H1 (cell line): Measurements from ENCODE around the gene HMCN1. TPM values are rescaled to one million over a fixed set of nuclear protein-coding genes. Genes with fewer than 3 reads are reported as not detected.

Experiments used
- CTCF ChIA-PET: fragments of 300-600 bp; sonication (Branson Sonifier 250); formaldehyde crosslinking; loops from one replicate; lab custom pipeline; 2021; ENCODE audit not compliant: partially characterized antibody; lab: Charles Lee
- POLR2A ChIA-PET: fragments of 300-600 bp; sonication (Branson Sonifier 250); formaldehyde crosslinking; loops from one replicate; lab custom pipeline; 2021; ENCODE audit warnings: inconsistent platforms; ENCODE audit not compliant: partially characterized antibody; lab: Charles Lee
- DNase-seq, 2 experiments: peaks; one replicate each; pipeline versions ENCODE4 v3.0.0 to v3.0.0-alpha.2; 2010 to 2022; ENCODE audit warnings: low spot score in 2 of 2, low read depth in 1 of 2, mixed read lengths in 1 of 2
- FAIRE-seq: peaks from 2 replicates; lab custom pipeline; 2011; peaks lifted over from hg19 to GRCh38; lab: Jason Lieb, UNC
- H2AFZ ChIP-seq: 2 replicates; pipeline ENCODE4 v1.8.1; 2012; ENCODE audit warnings: low read length, inconsistent platforms
- H2AK5ac ChIP-seq: 2 replicates; pipeline ENCODE4 v1.6.1; 2013; ENCODE audit warnings: low read depth, low read length
- H2BK120ac ChIP-seq: replicated peaks from 2 replicates; pipeline ENCODE3; 2013; ENCODE audit warnings: low read depth, low read length, inconsistent platforms
- H2BK12ac ChIP-seq: 2 replicates; pipeline ENCODE4 v1.6.1; 2013; ENCODE audit warnings: low read depth, low read length
- H2BK15ac ChIP-seq: 2 replicates; pipeline ENCODE4 v1.6.1; 2013; ENCODE audit warnings: low read length
- H2BK20ac ChIP-seq: 2 replicates; pipeline ENCODE4 v1.6.1; 2013; ENCODE audit warnings: low read length
- H2BK5ac ChIP-seq: 2 replicates; pipeline ENCODE4 v1.6.1; 2013; ENCODE audit warnings: low read depth, low read length
- H3K14ac ChIP-seq: 2 replicates; pipeline ENCODE4 v1.6.1; 2013; ENCODE audit warnings: inconsistent platforms; ENCODE audit not compliant: insufficient read length
- H3K18ac ChIP-seq: 2 replicates; pipeline ENCODE4 v1.6.1; 2013; ENCODE audit warnings: low read length; ENCODE audit errors: extremely low read depth
- H3K23ac ChIP-seq: 2 replicates; pipeline ENCODE4 v1.6.1; 2013; ENCODE audit warnings: inconsistent platforms; ENCODE audit not compliant: insufficient read length
- H3K23me2 ChIP-seq: 2 replicates; pipeline ENCODE4 v1.6.1; 2013; ENCODE audit warnings: low read depth, low read length
- H3K27ac ChIP-seq: 2 replicates; pipeline ENCODE4 v1.6.1; 2011; ENCODE audit warnings: low read depth, low read length, inconsistent platforms
- H3K27me3 ChIP-seq, 4 experiments: replicated peaks in 1 of 4; 1 replicate in 1 of 4; 2 replicates in 3 of 4; pipeline versions ENCODE4 v1.6.1 to v1.8.1; 2011 to 2013; ENCODE audit warnings: low read length in 3 of 4, mild to moderate bottlenecking in 3 of 4, inconsistent platforms in 2 of 4, mixed read lengths in 2 of 4, moderate library complexity in 1 of 4; ENCODE audit not compliant: control insufficient read depth in 3 of 4, insufficient read depth in 3 of 4; ENCODE audit errors: extremely low read depth in 1 of 4
- H3K36me3 ChIP-seq, 4 experiments: 2 replicates each; pipeline versions ENCODE4 v1.6.1 to v1.8.1; 2011 to 2013; ENCODE audit warnings: mild to moderate bottlenecking in 4 of 4, low read length in 3 of 4, moderate library complexity in 2 of 4, control low read depth in 1 of 4, inconsistent platforms in 1 of 4; ENCODE audit not compliant: insufficient read depth in 4 of 4, control insufficient read depth in 2 of 4
- H3K4ac ChIP-seq: replicated peaks from 2 replicates; pipeline ENCODE3; 2013; ENCODE audit warnings: low read length, low read depth, mixed read lengths, inconsistent platforms; ENCODE audit not compliant: insufficient read length
- H3K4me1 ChIP-seq, 4 experiments: replicated peaks in 1 of 4; 1 replicate in 1 of 4; 2 replicates in 3 of 4; pipeline versions ENCODE4 v1.6.1 to v1.8.1; 2011 to 2013; ENCODE audit warnings: low read length in 3 of 4, inconsistent platforms in 2 of 4, mixed read lengths in 1 of 4; ENCODE audit not compliant: insufficient read depth in 4 of 4, control insufficient read depth in 3 of 4
- H3K4me2 ChIP-seq, 2 experiments: 2 replicates each; pipeline versions ENCODE4 v1.6.1 to v1.8.1; 2011 to 2013; ENCODE audit warnings: low read depth in 2 of 2, low read length in 2 of 2, control low read depth in 1 of 2, inconsistent platforms in 1 of 2, mild to moderate bottlenecking in 1 of 2; ENCODE audit not compliant: insufficient read depth in 1 of 2
- H3K4me3 ChIP-seq, 4 experiments: fragments of 200-600, 300-600 bp in 1 of 4; sonication (generic), shearing (Covaris generic), sonication (Bioruptor Twin) in 1 of 4; 2 replicates each; pipeline versions ENCODE4 v1.5.1 to v1.8.1; 2011 to 2016; ENCODE audit warnings: low read length in 4 of 4, low read depth in 3 of 4, control low read depth in 2 of 4, inconsistent platforms in 2 of 4, mild to moderate bottlenecking in 2 of 4, mixed read lengths in 1 of 4, moderate library complexity in 1 of 4; ENCODE audit not compliant: insufficient read depth in 2 of 4; ENCODE audit errors: extremely low read depth in 1 of 4
- H3K56ac ChIP-seq: replicated peaks from 2 replicates; pipeline ENCODE3; 2013; ENCODE audit warnings: low read depth, mild to moderate bottlenecking, mixed read lengths, low read length, inconsistent platforms; ENCODE audit not compliant: insufficient read length
- H3K79me1 ChIP-seq: 2 replicates; pipeline ENCODE4 v1.6.1; 2013; ENCODE audit warnings: low read depth, low read length, control low read depth
- H3K79me2 ChIP-seq, 2 experiments: 2 replicates each; pipeline versions ENCODE4 v1.6.1 to v1.8.1; 2012 to 2013; ENCODE audit warnings: low read length in 2 of 2, mild to moderate bottlenecking in 2 of 2, inconsistent platforms in 1 of 2; ENCODE audit not compliant: insufficient read depth in 2 of 2, control insufficient read depth in 1 of 2
- H3K9ac ChIP-seq, 4 experiments: replicated peaks in 1 of 4; 1 replicate in 1 of 4; 2 replicates in 3 of 4; pipeline versions ENCODE4 v1.6.1 to v1.8.1; 2011 to 2013; ENCODE audit warnings: low read depth in 3 of 4, low read length in 3 of 4, control low read depth in 2 of 4, mild to moderate bottlenecking in 2 of 4, moderate library complexity in 2 of 4, inconsistent platforms in 1 of 4; ENCODE audit errors: extremely low read depth in 1 of 4
- H3K9me3 ChIP-seq, 2 experiments: 2 replicates each; pipeline versions ENCODE4 v1.6.1 to v1.8.1; 2012 to 2013; ENCODE audit warnings: mild to moderate bottlenecking in 2 of 2, moderate library complexity in 2 of 2, control low read depth in 1 of 2, inconsistent platforms in 1 of 2, low read depth in 1 of 2, low read length in 1 of 2, mixed read lengths in 1 of 2; ENCODE audit not compliant: insufficient read depth in 2 of 2
- H4K20me1 ChIP-seq, 2 experiments: replicated peaks in 1 of 2; 2 replicates each; pipeline versions ENCODE3 to v1.8.1; 2011 to 2013; ENCODE audit warnings: inconsistent platforms in 2 of 2, low read length in 2 of 2, mild to moderate bottlenecking in 1 of 2; ENCODE audit not compliant: insufficient read depth in 2 of 2, control insufficient read depth in 1 of 2
- H4K5ac ChIP-seq: 2 replicates; pipeline ENCODE4 v1.6.1; 2013; ENCODE audit warnings: low read length, low read depth, mixed read lengths, inconsistent platforms; ENCODE audit not compliant: insufficient read length
- H4K8ac ChIP-seq: 2 replicates; pipeline ENCODE4 v1.8.0; 2013; ENCODE audit warnings: mild to moderate bottlenecking, moderate library complexity, low read length, inconsistent platforms; ENCODE audit not compliant: insufficient read depth; ENCODE audit errors: extremely low read depth
- H4K91ac ChIP-seq: replicated peaks from 2 replicates; pipeline ENCODE3; 2013; ENCODE audit warnings: low read length, mixed read lengths, inconsistent platforms; ENCODE audit not compliant: insufficient read length
- BCL11A ChIP-seq, 2 experiments: IDR thresholded peaks; one replicate each; pipeline ENCODE4 v1.6.1; 2011; ENCODE audit warnings: low read depth in 2 of 2, low read length in 2 of 2, mild to moderate bottlenecking in 2 of 2
- NANOG ChIP-seq: IDR thresholded peaks from 2 replicates; pipeline ENCODE4 v1.6.1; 2011; ENCODE audit warnings: low read length, low read depth, mild to moderate bottlenecking, inconsistent platforms; ENCODE audit not compliant: insufficient read depth, poor library complexity, severe bottlenecking
- RAD21 ChIP-seq, 2 experiments: IDR thresholded peaks in 1 of 2; conservative IDR thresholded peaks in 1 of 2; 2 replicates each; pipeline ENCODE4 v1.6.1; 2011; ENCODE audit warnings: low read depth in 2 of 2, low read length in 2 of 2, improper control_type of control experiment in 1 of 2, inconsistent platforms in 1 of 2, mild to moderate bottlenecking in 1 of 2, moderate library complexity in 1 of 2
- WGBS, 2 experiments: shearing (Covaris generic) in 1 of 2; methylation state at CpG; one replicate each; pipeline versions ENCODE4 v1.1.6 to v1.1.7; 2013 to 2015; ENCODE audit warnings: low lambda C conversion rate in 2 of 2, mixed read lengths in 2 of 2, inconsistent platforms in 1 of 2, low coverage in 1 of 2, missing lambda C conversion rate in 1 of 2; ENCODE audit not compliant: insufficient replicate concordance in 2 of 2, insufficient coverage in 1 of 2, insufficient read length in 1 of 2; ENCODE audit errors: extremely low coverage in 1 of 2, missing lambda C conversion rate in 1 of 2; 5-methylcytosine and 5-hydroxymethylcytosine counted together
- polyA plus RNA-seq, 7 experiments: library from polyadenylated mRNA; depleted of rRNA in 3 of 7; stranded (reverse) in 5 of 7; unstranded in 2 of 7; fragments of >200 nt in 5 of 7; fragments of 200-250 nt in 2 of 7; gene quantifications; 1 replicate in 5 of 7; 2 replicates in 1 of 7; 4 replicates in 1 of 7; pipeline versions ENCODE4 v1.2.1 to v1.2.3, GENCODE V29; 2011 to 2013; ENCODE audit warnings: missing spikeins in 2 of 7, mixed read lengths in 2 of 7
- total RNA-seq: library from RNA; stranded (reverse); fragmentation: NEBNext Ultra II Directional; extraction: Animal tissue kit (Norgen Biotek cat#: 25700); gene quantifications from 2 replicates; pipeline ENCODE4 v1.2.1, GENCODE V29; 2021
- TF ChIP-seq, protein P1 (sequence below), 3 experiments: IDR thresholded peaks; 1 replicate in 2 of 3; 2 replicates in 1 of 3; pipeline versions ENCODE4 v1.5.1 to v1.6.1; 2011; ENCODE audit warnings: low read length in 3 of 3, mild to moderate bottlenecking in 3 of 3, inconsistent platforms in 2 of 3, low read depth in 1 of 3, moderate library complexity in 1 of 3; ENCODE audit not compliant: insufficient read depth in 1 of 3; ENCODE audit errors: control extremely low read depth in 1 of 3
- TF ChIP-seq, protein P2 (sequence below): IDR thresholded peaks from 2 replicates; pipeline ENCODE4 v1.6.1; 2011; ENCODE audit warnings: low read depth, mild to moderate bottlenecking, low read length; ENCODE audit not compliant: insufficient read depth

The HMCN1 gene
- total and polyA plus RNA-seq, 2 of the 8 experiments (the other 6 are each of a cell fraction or from before 2014, with no cell fraction given) = 13.8 to 14.6 TPM

DNA sequence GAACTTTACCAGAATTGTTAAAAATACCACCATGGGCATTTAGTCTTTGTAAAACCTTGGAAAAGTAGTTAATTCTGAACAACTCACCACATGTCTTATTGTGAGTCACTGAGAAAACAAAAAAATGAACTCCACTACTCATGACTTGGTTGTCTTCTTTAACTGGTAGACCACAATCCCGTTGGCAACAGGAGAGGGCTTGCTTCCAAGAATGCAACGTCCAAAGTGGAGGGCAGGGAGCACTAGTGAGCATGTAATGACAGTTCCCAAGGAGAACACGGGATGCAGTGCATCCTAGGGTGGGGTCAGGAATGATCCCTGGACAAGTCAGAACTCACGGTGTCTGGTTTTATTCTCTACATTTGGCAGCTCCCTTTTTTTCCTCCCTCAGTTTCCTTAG, 15.2 kb upstream of the HMCN1 start:
- H3K36me3 ChIP-seq = no peaks in the 10 kb centered on the region
- H3K14ac ChIP-seq = no peak overlapping the region
- CTCF ChIA-PET = interaction anchor here (0.8 to 4.0 kb wide), 21 partner anchors 8 to 494 kb away, joined by 3 to 42 read pairs (median 3); partner anchors contain the start of gene HMCN1
- H2BK5ac ChIP-seq = no peak overlapping the region
- H3K27me3 ChIP-seq = no peaks in the 10 kb centered on the region
- no peak for DNase-seq
- no peak overlapping the region for H2BK12ac ChIP-seq
- H3K27ac ChIP-seq = no peak overlapping the region
- H3K4ac ChIP-seq = no peak overlapping the region
- H3K4me1 ChIP-seq = no peaks in the 10 kb centered on the region
- no peak overlapping the region for H4K91ac ChIP-seq
- H3K4me3 ChIP-seq = no peak overlapping the region
- no peaks in the 10 kb centered on the region for H3K79me1 ChIP-seq
- H3K9ac ChIP-seq = no peak overlapping the region
- H3K56ac ChIP-seq = no peak overlapping the region
- TF ChIP-seq NANOG (no peak), RAD21 (IDR thresholded peaks at IDR 0.05 in 1 of 2, conservative IDR thresholded peaks at IDR 0.05 in 1 of 2; ENCODE audit: low read depth in 2 of 2, low read length in 2 of 2) (peak; percentile 52 to 64), BCL11A (IDR thresholded peaks at IDR 0.05; ENCODE audit: low read depth in 2 of 2, low read length in 2 of 2) (no peak)
- TF ChIP-seq, protein P1, sequence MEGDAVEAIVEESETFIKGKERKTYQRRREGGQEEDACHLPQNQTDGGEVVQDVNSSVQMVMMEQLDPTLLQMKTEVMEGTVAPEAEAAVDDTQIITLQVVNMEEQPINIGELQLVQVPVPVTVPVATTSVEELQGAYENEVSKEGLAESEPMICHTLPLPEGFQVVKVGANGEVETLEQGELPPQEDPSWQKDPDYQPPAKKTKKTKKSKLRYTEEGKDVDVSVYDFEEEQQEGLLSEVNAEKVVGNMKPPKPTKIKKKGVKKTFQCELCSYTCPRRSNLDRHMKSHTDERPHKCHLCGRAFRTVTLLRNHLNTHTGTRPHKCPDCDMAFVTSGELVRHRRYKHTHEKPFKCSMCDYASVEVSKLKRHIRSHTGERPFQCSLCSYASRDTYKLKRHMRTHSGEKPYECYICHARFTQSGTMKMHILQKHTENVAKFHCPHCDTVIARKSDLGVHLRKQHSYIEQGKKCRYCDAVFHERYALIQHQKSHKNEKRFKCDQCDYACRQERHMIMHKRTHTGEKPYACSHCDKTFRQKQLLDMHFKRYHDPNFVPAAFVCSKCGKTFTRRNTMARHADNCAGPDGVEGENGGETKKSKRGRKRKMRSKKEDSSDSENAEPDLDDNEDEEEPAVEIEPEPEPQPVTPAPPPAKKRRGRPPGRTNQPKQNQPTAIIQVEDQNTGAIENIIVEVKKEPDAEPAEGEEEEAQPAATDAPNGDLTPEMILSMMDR (IDR thresholded peaks at IDR 0.05; ENCODE audit: control extremely low read depth in 1 of 3, insufficient read depth in 1 of 3, low read depth in 1 of 3, low read length in 3 of 3) = peak; percentile 44 to 59 (median 49)
- TF ChIP-seq, protein P2, sequence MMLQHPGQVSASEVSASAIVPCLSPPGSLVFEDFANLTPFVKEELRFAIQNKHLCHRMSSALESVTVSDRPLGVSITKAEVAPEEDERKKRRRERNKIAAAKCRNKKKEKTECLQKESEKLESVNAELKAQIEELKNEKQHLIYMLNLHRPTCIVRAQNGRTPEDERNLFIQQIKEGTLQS = no peak
- TF ChIP-seq, all 59 proteins: peak for 2
- H3K79me2 ChIP-seq = no peaks in the 10 kb centered on the region
- POLR2A ChIA-PET = interaction anchor here (1.8 kb wide), 1 partner anchor 15 kb away, joined by 4 read pairs; the partner anchor contains the start of gene HMCN1
- 45% methylated on average over 4 of the region's 4 CpGs; no CpG with 5 or more reads in 1 of the 2 experiments for WGBS, 2 experiments
- H4K5ac ChIP-seq = no peak overlapping the region
- no peak overlapping the region for H2AK5ac ChIP-seq
- no peak overlapping the region for H2BK15ac ChIP-seq
- no peak overlapping the region for H2BK120ac ChIP-seq
- 0 out of 4 replicates have a peak, but pooled peaks cover 0 to under 1% of the 10 kb centered on the region in 2 experiments for H3K9me3 ChIP-seq
- peak; percentile 81 for FAIRE-seq
- H2AFZ ChIP-seq = no peak overlapping the region
- no peaks in the 10 kb centered on the region for H3K23me2 ChIP-seq
- H3K23ac ChIP-seq = no peak overlapping the region
- no peak overlapping the region for H2BK20ac ChIP-seq
- H4K8ac ChIP-seq = no peak overlapping the region
- no peak overlapping the region for H3K18ac ChIP-seq
- no peak overlapping the region for H3K4me2 ChIP-seq
- no peaks in the 10 kb centered on the region for H4K20me1 ChIP-seq
